ENCODE measurements around the gene CDK5RAP1. TPM values are rescaled to one million over a fixed set of nuclear protein-coding genes. Genes with fewer than 3 reads are reported as not detected.

CDK5RAP1 gene
- polyA plus RNA-seq, 1 experiment: 24.6 TPM

GRCh38 chr20:33423141-33423834 lies 22.0 kb upstream of the CDK5RAP1 start:
- POLR2A ChIA-PET: no interaction called here
- H3K27ac ChIP-seq (ENCODE audit: low read depth, low read length): peak overlapping the region; percentile 39
- TF ChIP-seq, protein P1, sequence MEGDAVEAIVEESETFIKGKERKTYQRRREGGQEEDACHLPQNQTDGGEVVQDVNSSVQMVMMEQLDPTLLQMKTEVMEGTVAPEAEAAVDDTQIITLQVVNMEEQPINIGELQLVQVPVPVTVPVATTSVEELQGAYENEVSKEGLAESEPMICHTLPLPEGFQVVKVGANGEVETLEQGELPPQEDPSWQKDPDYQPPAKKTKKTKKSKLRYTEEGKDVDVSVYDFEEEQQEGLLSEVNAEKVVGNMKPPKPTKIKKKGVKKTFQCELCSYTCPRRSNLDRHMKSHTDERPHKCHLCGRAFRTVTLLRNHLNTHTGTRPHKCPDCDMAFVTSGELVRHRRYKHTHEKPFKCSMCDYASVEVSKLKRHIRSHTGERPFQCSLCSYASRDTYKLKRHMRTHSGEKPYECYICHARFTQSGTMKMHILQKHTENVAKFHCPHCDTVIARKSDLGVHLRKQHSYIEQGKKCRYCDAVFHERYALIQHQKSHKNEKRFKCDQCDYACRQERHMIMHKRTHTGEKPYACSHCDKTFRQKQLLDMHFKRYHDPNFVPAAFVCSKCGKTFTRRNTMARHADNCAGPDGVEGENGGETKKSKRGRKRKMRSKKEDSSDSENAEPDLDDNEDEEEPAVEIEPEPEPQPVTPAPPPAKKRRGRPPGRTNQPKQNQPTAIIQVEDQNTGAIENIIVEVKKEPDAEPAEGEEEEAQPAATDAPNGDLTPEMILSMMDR (IDR thresholded peaks at IDR 0.05; ENCODE audit: low read depth, low read length): no peak
- H3K27me3 ChIP-seq (ENCODE audit: control insufficient read depth, insufficient read depth, low read length): no peaks in the 10 kb centered on the region
- no peaks in the 10 kb centered on the region for H3K9me3 ChIP-seq (ENCODE audit: control insufficient read depth, insufficient read depth, low read length)
- CTCF ChIA-PET: interaction anchor here (0.6 kb wide), 1 partner anchor 22 kb away, joined by 3 read pairs; no protein-coding TSS in a partner anchor
- no peak overlapping the region for H3K4me3 ChIP-seq (ENCODE audit: low read depth, low read length)
- no peak for DNase-seq (ENCODE audit: low read depth, low spot score)

GRCh38 chr20:33419140-33419974 lies 18.0 kb upstream of the CDK5RAP1 start:
- no peak for DNase-seq (ENCODE audit: low read depth, low spot score)
- H3K27me3 ChIP-seq (ENCODE audit: control insufficient read depth, insufficient read depth, low read length): no peaks in the 10 kb centered on the region
- TF ChIP-seq, protein P1 (IDR thresholded peaks at IDR 0.05; ENCODE audit: low read depth, low read length): no peak
- no peak overlapping the region for H3K27ac ChIP-seq (ENCODE audit: low read depth, low read length)
- ChIA-PET CTCF (interaction anchor here (0.6 kb wide), 1 partner anchor 35 kb away, joined by 3 read pairs; no protein-coding TSS in a partner anchor), POLR2A (no interaction called here)
- H3K9me3 ChIP-seq (ENCODE audit: control insufficient read depth, insufficient read depth, low read length): no peaks in the 10 kb centered on the region
- H3K4me3 ChIP-seq (ENCODE audit: low read depth, low read length): no peak overlapping the region

GRCh38 chr20:33418033-33418432 lies 16.7 kb upstream of the CDK5RAP1 start:
- no peak overlapping the region for H3K4me3 ChIP-seq (ENCODE audit: low read depth, low read length)
- CTCF ChIA-PET: no interaction called here
- H3K9me3 ChIP-seq (ENCODE audit: control insufficient read depth, insufficient read depth, low read length): no peaks in the 10 kb centered on the region
- TF ChIP-seq, protein P1 (IDR thresholded peaks at IDR 0.05; ENCODE audit: low read depth, low read length): no peak
- no peak for DNase-seq (ENCODE audit: low read depth, low spot score)
- no peak overlapping the region for H3K27ac ChIP-seq (ENCODE audit: low read depth, low read length)
- POLR2A ChIA-PET: interaction anchor here (0.7 kb wide), 1 partner anchor 33 kb away, joined by 3 read pairs; no protein-coding TSS in a partner anchor
- no peaks in the 10 kb centered on the region for H3K27me3 ChIP-seq (ENCODE audit: control insufficient read depth, insufficient read depth, low read length)

GRCh38 chr20:33415948-33416347 lies 14.6 kb upstream of the CDK5RAP1 start:
- Histone ChIP-seq H3K4me3 (ENCODE audit: low read depth, low read length) (no peak overlapping the region), H3K27me3 (ENCODE audit: control insufficient read depth, insufficient read depth, low read length) (no peaks in the 10 kb centered on the region), H3K27ac (ENCODE audit: low read depth, low read length) (no peak overlapping the region), H3K9me3 (ENCODE audit: control insufficient read depth, insufficient read depth, low read length) (no peaks in the 10 kb centered on the region; the same call in 1 of the 2 replicates)
- ChIA-PET CTCF (interaction anchor here (0.6 to 1.2 kb wide), 4 partner anchors 14 to 1091 kb away, joined by 3 to 5 read pairs (median 3); partner anchors contain the start of gene CDK5RAP1), POLR2A (no interaction called here)
- TF ChIP-seq, protein P1 (IDR thresholded peaks at IDR 0.05; ENCODE audit: low read depth, low read length): peak; percentile 55
- DNase-seq (ENCODE audit: low read depth, low spot score): no peak

GRCh38 chr20:33412484-33412838 lies 11.1 kb upstream of the CDK5RAP1 start:
- POLR2A ChIA-PET: no interaction called here
- CTCF ChIA-PET: no interaction called here
- Histone ChIP-seq H3K27me3 (ENCODE audit: control insufficient read depth, insufficient read depth, low read length) (no peaks in the 10 kb centered on the region), H3K27ac (ENCODE audit: low read depth, low read length) (no peak overlapping the region), H3K4me3 (ENCODE audit: low read depth, low read length) (no peak overlapping the region), H3K9me3 (ENCODE audit: control insufficient read depth, insufficient read depth, low read length) (peaks cover 9% of the 10 kb centered on the region)
- TF ChIP-seq, protein P1 (IDR thresholded peaks at IDR 0.05; ENCODE audit: low read depth, low read length): no peak
- no peak for DNase-seq (ENCODE audit: low read depth, low spot score)
